ENCODE data around the gene ZFR2.
"Not testable (repeated sequence)": the region's sequence is repeated elsewhere in the genome, so short reads cannot be mapped to it uniquely, and the experiment has no call there.

Gene ZFR2

DNA sequence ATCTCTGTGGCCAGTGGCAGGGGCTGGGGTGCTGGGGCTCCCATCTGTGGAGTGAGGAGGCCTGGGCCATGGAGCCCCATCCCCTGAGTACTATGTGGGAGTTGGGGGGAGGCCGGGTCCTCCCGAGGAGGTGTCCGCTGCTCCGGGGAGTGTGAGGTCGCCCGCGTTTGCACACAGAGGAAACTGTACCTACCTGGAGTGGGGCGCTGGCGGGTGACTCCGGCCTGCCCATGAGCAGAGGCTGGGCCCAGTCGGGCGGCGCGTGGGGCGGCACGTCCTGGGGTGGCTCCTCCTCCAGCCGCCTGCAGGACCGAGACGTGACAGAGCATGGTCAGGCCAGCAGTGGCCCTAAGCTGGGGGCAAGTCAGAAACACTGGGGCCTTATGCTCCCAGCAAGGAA is 48.8 kb downstream of the ZFR2 start:
- no peak overlapping the region for H3K4me3 ChIP-seq (ENCODE audit: control insufficient read depth, low read depth, low read length)
- TF ChIP-seq, protein P1, sequence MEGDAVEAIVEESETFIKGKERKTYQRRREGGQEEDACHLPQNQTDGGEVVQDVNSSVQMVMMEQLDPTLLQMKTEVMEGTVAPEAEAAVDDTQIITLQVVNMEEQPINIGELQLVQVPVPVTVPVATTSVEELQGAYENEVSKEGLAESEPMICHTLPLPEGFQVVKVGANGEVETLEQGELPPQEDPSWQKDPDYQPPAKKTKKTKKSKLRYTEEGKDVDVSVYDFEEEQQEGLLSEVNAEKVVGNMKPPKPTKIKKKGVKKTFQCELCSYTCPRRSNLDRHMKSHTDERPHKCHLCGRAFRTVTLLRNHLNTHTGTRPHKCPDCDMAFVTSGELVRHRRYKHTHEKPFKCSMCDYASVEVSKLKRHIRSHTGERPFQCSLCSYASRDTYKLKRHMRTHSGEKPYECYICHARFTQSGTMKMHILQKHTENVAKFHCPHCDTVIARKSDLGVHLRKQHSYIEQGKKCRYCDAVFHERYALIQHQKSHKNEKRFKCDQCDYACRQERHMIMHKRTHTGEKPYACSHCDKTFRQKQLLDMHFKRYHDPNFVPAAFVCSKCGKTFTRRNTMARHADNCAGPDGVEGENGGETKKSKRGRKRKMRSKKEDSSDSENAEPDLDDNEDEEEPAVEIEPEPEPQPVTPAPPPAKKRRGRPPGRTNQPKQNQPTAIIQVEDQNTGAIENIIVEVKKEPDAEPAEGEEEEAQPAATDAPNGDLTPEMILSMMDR (IDR thresholded peaks at IDR 0.05; ENCODE audit: control insufficient read depth, insufficient read depth, low read depth, low read length, missing control alignments): no peak
- DNase-seq (ENCODE audit: low read depth): no peak

DNA sequence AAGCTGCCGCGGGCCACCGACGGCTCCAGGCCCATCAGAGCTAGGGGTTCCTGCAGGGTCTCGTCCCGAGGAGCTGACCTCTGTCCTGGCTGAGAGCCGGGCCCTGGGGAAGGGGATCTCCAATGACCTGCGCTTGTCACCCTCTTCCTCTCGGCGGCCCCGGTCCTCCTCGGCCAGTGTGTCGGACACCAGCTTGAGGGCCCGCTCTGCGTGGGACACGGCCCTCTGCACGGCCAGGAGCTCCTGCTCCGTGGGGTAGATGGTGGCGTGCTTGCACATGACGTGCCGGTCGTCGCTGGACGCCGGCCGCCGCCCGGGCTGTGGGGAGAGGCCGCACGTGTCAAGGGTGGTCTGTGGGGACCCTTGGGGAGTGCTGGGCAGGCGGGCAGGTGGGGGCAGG is 49.9 kb downstream of the ZFR2 start:
- H3K4me3 ChIP-seq (ENCODE audit: control insufficient read depth, low read depth, low read length): no peak overlapping the region
- no peak for DNase-seq (ENCODE audit: low read depth)
- TF ChIP-seq, protein P1 (IDR thresholded peaks at IDR 0.05; ENCODE audit: control insufficient read depth, insufficient read depth, low read depth, low read length, missing control alignments): no peak

DNA sequence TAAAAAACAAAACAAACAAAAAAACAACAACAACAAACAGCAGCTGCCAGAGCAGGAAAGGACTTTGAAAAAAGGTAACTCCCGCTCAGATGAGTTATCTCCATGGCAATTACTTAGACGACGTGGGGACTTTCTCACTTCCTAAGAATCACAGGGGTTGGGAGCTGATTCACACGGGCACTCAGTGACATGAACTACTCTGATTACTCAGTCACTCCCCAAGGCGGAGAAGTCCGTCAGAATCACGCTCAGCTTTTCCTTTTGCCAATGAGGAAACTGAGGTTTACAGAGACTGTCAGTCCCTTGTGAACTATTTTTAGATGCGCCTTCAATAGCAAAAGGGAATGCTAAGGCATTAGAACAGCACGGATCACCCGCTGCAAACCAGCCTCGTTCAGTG is 50.4 kb downstream of the ZFR2 start:
- peak; percentile 13 for DNase-seq (ENCODE audit: low read depth)
- TF ChIP-seq, protein P1 (IDR thresholded peaks at IDR 0.05; ENCODE audit: control insufficient read depth, insufficient read depth, low read depth, low read length, missing control alignments): no peak
- H3K4me3 ChIP-seq (ENCODE audit: control insufficient read depth, low read depth, low read length): no peak overlapping the region

DNA sequence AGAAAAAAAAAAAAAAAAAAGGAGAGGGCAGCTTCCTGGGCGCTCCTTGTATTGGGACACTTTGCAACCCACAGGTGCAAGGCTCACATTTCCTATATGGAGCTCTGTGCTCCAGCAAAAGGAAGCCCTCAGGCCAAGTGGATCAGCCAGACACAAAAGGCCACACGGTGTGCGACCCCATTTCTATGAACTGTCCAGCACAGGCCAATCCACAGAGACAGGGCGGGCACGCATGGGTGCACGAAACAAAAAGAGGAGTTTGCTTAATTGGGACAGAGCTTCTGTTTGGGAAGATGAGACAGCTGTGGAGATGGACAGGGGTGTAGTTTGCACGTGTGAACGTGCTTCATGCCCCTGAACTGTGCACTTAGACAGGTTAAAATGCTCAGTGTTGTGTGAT is 51.1 kb downstream of the ZFR2 start:
- no peak for DNase-seq (ENCODE audit: low read depth)
- TF ChIP-seq, protein P1 (IDR thresholded peaks at IDR 0.05; ENCODE audit: control insufficient read depth, insufficient read depth, low read depth, low read length, missing control alignments): no peak
- H3K4me3 ChIP-seq (ENCODE audit: control insufficient read depth, low read depth, low read length): no peak overlapping the region

DNA sequence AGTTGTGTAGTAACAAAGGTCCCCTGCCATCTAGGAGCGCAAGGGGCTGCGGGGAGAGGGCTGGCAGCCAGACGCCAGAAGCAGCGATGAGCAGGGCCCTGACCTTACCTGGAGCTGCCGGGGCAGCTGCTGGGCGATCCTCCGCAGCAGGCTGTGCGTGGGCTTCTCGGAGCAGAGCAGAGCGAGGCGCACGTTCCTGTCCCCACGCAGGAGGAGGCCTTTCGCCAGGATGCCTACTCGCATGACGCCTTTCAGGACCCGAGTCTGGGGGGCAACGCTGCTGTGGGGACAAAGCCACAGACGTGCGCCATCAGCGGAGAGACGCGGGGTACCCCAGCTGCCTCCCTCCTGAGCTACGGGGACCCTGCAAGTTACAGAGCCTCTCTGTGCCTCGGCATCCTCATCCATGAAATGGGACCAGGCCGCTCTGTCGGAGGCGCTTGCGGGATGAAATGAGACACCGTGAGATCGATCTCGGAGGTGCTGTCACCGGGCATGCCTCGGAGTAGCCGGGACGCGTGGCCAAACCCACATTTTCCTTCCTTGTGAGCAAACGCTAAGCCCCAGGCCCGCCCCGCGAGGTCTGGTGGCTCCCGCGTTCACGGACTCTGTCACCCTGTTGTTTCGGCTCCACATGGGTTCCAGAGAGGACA is 52.1 kb downstream of the ZFR2 start:
- TF ChIP-seq, protein P1 (IDR thresholded peaks at IDR 0.05; ENCODE audit: control insufficient read depth, insufficient read depth, low read depth, low read length, missing control alignments): no peak
- H3K4me3 ChIP-seq (ENCODE audit: control insufficient read depth, low read depth, low read length): no peak overlapping the region
- DNase-seq (ENCODE audit: low read depth): no peak

DNA sequence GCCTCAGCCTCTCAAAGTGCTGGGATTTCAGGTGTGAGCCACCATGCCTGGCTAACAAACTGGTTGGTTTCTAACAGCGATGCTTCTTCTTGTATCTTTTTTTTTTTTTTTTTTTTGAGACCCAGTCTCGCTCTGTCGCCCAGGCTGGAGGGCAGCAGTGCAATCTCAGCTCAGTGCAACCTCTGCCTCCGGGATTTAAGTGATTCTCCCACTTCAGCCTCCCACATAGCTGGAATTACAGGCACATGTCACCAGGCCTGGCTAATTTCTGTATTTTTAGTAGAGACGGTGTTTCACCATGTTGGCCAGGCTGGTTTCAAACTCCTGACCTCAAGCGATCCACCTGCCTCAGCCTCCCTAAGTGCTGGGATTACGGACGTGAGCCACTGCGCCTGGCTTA is 52.7 kb downstream of the ZFR2 start:
- not testable (repeated sequence) for H3K4me3 ChIP-seq (ENCODE audit: control insufficient read depth, low read depth, low read length); DNase-seq (ENCODE audit: low read depth)

DNA sequence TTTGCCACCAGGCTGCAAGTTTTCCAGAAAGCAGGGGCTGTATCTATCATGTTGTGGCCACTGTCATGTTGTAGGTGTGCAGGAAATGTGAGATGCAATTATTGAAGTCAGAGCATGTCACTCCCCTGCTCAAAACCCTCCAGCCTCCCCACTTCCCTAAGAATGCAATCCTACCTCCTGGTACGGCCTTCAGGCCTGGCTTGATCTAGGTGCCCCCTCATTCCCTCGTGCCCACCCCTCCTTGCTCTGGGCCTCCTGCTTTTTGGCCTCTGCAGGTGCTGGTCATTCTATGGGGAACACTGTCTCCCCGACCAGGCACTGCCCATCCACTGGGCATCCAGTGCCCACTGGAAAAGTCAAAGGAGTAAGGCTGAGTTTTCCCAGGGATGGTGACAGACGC is 54.2 kb downstream of the ZFR2 start:
- TF ChIP-seq, protein P1 (IDR thresholded peaks at IDR 0.05; ENCODE audit: control insufficient read depth, insufficient read depth, low read depth, low read length, missing control alignments): no peak
- no peak overlapping the region for H3K4me3 ChIP-seq (ENCODE audit: control insufficient read depth, low read depth, low read length)
- no peak for DNase-seq (ENCODE audit: low read depth)

All from AG09309 (cell line).